ENCODE results near the gene MAD1L1.

DNA sequence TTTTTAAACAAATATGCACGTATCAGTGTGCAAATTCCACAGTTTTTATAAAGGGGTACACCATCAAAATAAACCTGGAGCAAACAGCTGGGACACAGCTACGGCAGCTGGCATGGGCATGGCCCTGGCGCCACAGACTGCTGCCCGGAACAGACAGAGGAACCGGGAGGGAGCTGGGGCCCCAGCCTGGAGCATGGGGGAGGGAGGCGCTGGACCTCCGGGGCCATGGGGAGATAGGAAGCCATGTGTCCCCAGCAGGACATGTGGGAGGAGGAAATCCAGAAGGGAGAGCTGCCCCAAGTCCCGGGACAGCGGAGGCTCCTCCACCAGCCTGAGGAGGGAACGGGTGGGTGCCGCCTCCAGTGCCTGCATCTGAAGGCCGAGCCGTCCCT, 180.1 kb downstream of the MAD1L1 start:
- TF ChIP-seq POLR2A (IDR thresholded peaks at IDR 0.05): no peak
- TF ChIP-seq, protein P1, sequence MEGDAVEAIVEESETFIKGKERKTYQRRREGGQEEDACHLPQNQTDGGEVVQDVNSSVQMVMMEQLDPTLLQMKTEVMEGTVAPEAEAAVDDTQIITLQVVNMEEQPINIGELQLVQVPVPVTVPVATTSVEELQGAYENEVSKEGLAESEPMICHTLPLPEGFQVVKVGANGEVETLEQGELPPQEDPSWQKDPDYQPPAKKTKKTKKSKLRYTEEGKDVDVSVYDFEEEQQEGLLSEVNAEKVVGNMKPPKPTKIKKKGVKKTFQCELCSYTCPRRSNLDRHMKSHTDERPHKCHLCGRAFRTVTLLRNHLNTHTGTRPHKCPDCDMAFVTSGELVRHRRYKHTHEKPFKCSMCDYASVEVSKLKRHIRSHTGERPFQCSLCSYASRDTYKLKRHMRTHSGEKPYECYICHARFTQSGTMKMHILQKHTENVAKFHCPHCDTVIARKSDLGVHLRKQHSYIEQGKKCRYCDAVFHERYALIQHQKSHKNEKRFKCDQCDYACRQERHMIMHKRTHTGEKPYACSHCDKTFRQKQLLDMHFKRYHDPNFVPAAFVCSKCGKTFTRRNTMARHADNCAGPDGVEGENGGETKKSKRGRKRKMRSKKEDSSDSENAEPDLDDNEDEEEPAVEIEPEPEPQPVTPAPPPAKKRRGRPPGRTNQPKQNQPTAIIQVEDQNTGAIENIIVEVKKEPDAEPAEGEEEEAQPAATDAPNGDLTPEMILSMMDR (IDR thresholded peaks at IDR 0.05): no peak
